Parathyroid adenoma (tissue), 2 donors: ENCODE measurements around the gene CLEC4M.
A peak's percentile ranks its signal among the peaks of the same experiment; 100 is the strongest.
"Not testable (repeated sequence)": the region's sequence is repeated elsewhere in the genome, so short reads cannot be mapped to it uniquely, and the experiment has no call there.

Source experiments
- H2AFZ ChIP-seq: fragments of 300-600 bp; sonication (generic); one replicate; pipeline ENCODE4 v1.7.0; 2017; ENCODE audit warnings: antibody characterized with exemption, mild to moderate bottlenecking
- H3K27ac ChIP-seq: fragments of 300-600 bp; sonication (generic); one replicate; pipeline ENCODE4 v1.7.0; 2017
- H3K27me3 ChIP-seq: fragments of 300-600 bp; sonication (generic); one replicate; pipeline ENCODE4 v1.7.0; 2017; ENCODE audit warnings: low read length; ENCODE audit not compliant: control insufficient read depth, insufficient read depth
- H3K36me3 ChIP-seq: fragments of 300-600 bp; sonication (generic); one replicate; pipeline ENCODE4 v1.7.0; 2017; ENCODE audit warnings: low read length; ENCODE audit not compliant: control insufficient read depth, insufficient read depth
- H3K4me1 ChIP-seq: fragments of 300-600 bp; sonication (generic); one replicate; pipeline ENCODE4 v1.7.0; 2017; ENCODE audit warnings: control low read depth
- H3K4me2 ChIP-seq: fragments of 300-600 bp; sonication (generic); one replicate; pipeline ENCODE4 v1.7.0; 2017; ENCODE audit warnings: low read length
- H3K4me3 ChIP-seq: fragments of 300-600 bp; sonication (generic); one replicate; pipeline ENCODE4 v1.7.0; 2017; ENCODE audit warnings: low read depth, low read length
- H3K79me2 ChIP-seq: fragments of 300-600 bp; sonication (generic); one replicate; pipeline ENCODE4 v1.7.0; 2017; ENCODE audit warnings: control low read depth
- H3K9ac ChIP-seq: fragments of 300-600 bp; sonication (generic); one replicate; pipeline ENCODE4 v1.7.0; 2017; ENCODE audit warnings: mild to moderate bottlenecking
- H3K9me3 ChIP-seq: fragments of 300-600 bp; sonication (generic); one replicate; pipeline ENCODE4 v1.7.0; 2017; ENCODE audit warnings: low read length; ENCODE audit not compliant: control insufficient read depth
- CTCF ChIP-seq: fragments of 300-600 bp; sonication (generic); IDR thresholded peaks from one replicate; pipeline ENCODE4 v1.7.0; 2017; ENCODE audit warnings: antibody characterized with exemption, mild to moderate bottlenecking
- donor health status: primary hyperparathyroidism.

CLEC4M gene

GRCh38 chr19:7790416-7790815 is 27.4 kb downstream of the CLEC4M start:
- H3K9me3 ChIP-seq, result no peaks in the 10 kb centered on the region
- no peaks in the 10 kb centered on the region for H3K27me3 ChIP-seq
- TF ChIP-seq CTCF, result no peak
- H2AFZ ChIP-seq, result no peak overlapping the region
- H3K4me2 ChIP-seq, result peak overlapping the region; percentile 46
- H3K4me1 ChIP-seq, result no peaks in the 10 kb centered on the region
- H3K4me3 ChIP-seq, result peak overlapping the region; percentile 64
- H3K9ac ChIP-seq, result no peak overlapping the region
- no peaks in the 10 kb centered on the region for H3K79me2 ChIP-seq
- no peak overlapping the region for H3K27ac ChIP-seq
- H3K36me3 ChIP-seq, result no peaks in the 10 kb centered on the region

GRCh38 chr19:7792281-7792680 is 29.2 kb downstream of the CLEC4M start:
- no peak for TF ChIP-seq CTCF
- no peak overlapping the region for H3K9ac ChIP-seq

GRCh38 chr19:7792701-7793100 is 29.7 kb downstream of the CLEC4M start:
- H3K9me3 ChIP-seq, H3K79me2 ChIP-seq, H2AFZ ChIP-seq, H3K27ac ChIP-seq, H3K4me1 ChIP-seq, H3K9ac ChIP-seq, H3K36me3 ChIP-seq, H3K27me3 ChIP-seq: not testable (repeated sequence)
- Histone ChIP-seq H3K4me2 (peak overlapping the region; percentile 31), H3K4me3 (peak overlapping the region; percentile 22)

More at GRCh38 chr19:7792281-7792680, 29.2 kb downstream of the CLEC4M start:
- Histone ChIP-seq H3K36me3 (no peaks in the 10 kb centered on the region), H2AFZ (no peak overlapping the region), H3K27ac (no peak overlapping the region), H3K4me3 (peak overlapping the region; percentile 22), H3K4me2 (peak overlapping the region; percentile 31), H3K79me2 (no peaks in the 10 kb centered on the region), H3K9me3 (no peaks in the 10 kb centered on the region), H3K27me3 (no peaks in the 10 kb centered on the region), H3K4me1 (no peaks in the 10 kb centered on the region)

- Histone ChIP-seq H3K4me3 (no peak overlapping the region), H3K27ac (no peak overlapping the region), H3K79me2 (no peaks in the 10 kb centered on the region), H3K4me1 (no peaks in the 10 kb centered on the region), H3K9me3 (no peaks in the 10 kb centered on the region), H3K9ac (no peak overlapping the region), H3K36me3 (no peaks in the 10 kb centered on the region), H2AFZ (no peak overlapping the region), H3K4me2 (no peak overlapping the region), H3K27me3 (no peaks in the 10 kb centered on the region)
- no peak for TF ChIP-seq CTCF
Observed at GRCh38 chr19:7793493-7793892, 30.4 kb downstream of the CLEC4M start.

- Histone ChIP-seq H3K9me3 (no peaks in the 10 kb centered on the region), H3K36me3 (no peaks in the 10 kb centered on the region), H3K79me2 (no peaks in the 10 kb centered on the region), H3K9ac (no peak overlapping the region), H3K27me3 (no peaks in the 10 kb centered on the region), H3K4me2 (no peak overlapping the region), H3K27ac (no peak overlapping the region), H3K4me1 (no peaks in the 10 kb centered on the region), H2AFZ (no peak overlapping the region), H3K4me3 (no peak overlapping the region)
- TF ChIP-seq CTCF, result no peak
Observed at GRCh38 chr19:7795555-7796161, 32.6 kb downstream of the CLEC4M start.
